Rectal smooth muscle tissue (tissue), 1 donor: ENCODE data around the gene CIB4.

ENCODE experiments used
- H3K27ac ChIP-seq: one replicate; pipeline ENCODE4 v1.7.0; 2013; ENCODE audit warnings: low read depth, low read length, inconsistent platforms
- H3K27me3 ChIP-seq: one replicate; pipeline ENCODE4 v1.7.0; 2013; ENCODE audit warnings: low read length; ENCODE audit not compliant: control insufficient read depth, insufficient read depth
- H3K36me3 ChIP-seq: one replicate; pipeline ENCODE4 v1.7.0; 2013; ENCODE audit warnings: low read length; ENCODE audit not compliant: control insufficient read depth, insufficient read depth
- H3K4me1 ChIP-seq: one replicate; pipeline ENCODE4 v1.7.0; 2013; ENCODE audit warnings: low read length; ENCODE audit not compliant: control insufficient read depth, insufficient read depth
- H3K4me3 ChIP-seq: one replicate; pipeline ENCODE4 v1.7.0; 2013; ENCODE audit warnings: low read length
- H3K9ac ChIP-seq: one replicate; pipeline ENCODE4 v1.7.0; 2013; ENCODE audit warnings: low read length

CIB4 gene

DNA sequence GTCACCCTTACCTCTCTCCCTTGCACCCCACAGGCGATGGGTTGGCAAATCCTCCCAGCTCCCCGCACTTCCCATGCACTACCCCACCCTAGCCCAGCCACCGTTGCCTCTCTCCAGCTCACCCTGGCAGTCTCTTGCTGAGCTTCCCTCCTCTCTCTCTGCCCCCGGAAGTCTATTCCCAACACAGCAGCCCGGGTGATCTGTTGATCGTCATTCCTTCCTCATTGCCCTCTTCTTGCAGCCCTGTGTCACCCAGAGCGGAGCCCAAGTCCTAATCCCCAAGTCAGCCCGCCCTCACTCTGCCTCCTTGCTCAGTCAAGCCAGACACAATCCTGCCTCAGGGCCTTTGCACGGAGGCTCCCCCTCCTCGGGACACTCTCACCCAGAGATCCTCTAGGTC is 55.2 kb downstream of the CIB4 start:
- Histone ChIP-seq H3K4me3 (no peak overlapping the region), H3K36me3 (no peaks in the 10 kb centered on the region), H3K27ac (no peak overlapping the region), H3K27me3 (peaks cover 5% of the 10 kb centered on the region), H3K4me1 (no peaks in the 10 kb centered on the region), H3K9ac (no peak overlapping the region)

DNA sequence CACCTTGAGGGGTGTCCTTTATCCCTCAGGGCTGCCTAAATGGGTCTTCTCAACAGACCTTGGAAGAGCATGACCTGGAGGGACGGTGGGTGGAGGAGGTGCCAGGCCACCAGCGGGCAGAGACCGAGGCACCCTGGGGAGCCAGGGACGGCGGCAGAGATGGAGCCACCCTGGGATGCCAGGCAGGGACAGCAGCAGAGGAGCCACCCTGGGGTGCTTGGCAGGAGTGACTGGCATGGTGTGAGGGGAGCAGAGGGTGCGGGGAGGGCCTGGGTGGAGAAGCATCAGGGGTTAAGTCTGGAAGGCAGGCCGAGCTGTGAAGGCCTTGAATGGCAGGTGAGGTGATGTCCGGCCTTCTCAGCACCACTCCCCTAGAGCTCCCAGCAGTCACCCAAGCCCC is 56.1 kb downstream of the CIB4 start:
- Histone ChIP-seq H3K4me3 (no peak overlapping the region), H3K27me3 (peaks cover 5% of the 10 kb centered on the region), H3K36me3 (no peaks in the 10 kb centered on the region), H3K9ac (no peak overlapping the region), H3K4me1 (no peaks in the 10 kb centered on the region), H3K27ac (no peak overlapping the region)

DNA sequence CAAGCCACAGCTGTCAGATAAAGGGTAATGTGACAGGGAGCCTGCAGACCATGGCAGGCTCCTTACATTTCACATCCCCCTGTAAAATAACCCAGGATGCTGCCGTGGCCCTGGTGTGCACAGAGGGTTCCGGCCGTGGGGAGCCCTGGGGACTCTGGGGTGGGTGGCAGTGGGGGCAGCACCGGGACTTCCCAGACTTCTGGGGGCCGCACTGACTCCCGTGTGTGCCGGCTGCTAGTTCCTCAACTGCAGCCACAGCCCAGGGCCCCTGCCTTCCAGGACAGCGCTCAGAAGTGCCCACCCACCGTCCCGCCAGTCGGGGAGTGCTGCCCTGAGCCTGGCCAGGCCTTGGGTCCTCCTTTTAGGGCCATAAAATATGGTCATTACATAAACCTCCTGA is 56.5 kb downstream of the CIB4 start:
- Histone ChIP-seq H3K4me1 (no peaks in the 10 kb centered on the region), H3K27me3 (peaks cover 5% of the 10 kb centered on the region), H3K27ac (no peak overlapping the region), H3K9ac (no peak overlapping the region), H3K36me3 (no peaks in the 10 kb centered on the region), H3K4me3 (no peak overlapping the region)

DNA sequence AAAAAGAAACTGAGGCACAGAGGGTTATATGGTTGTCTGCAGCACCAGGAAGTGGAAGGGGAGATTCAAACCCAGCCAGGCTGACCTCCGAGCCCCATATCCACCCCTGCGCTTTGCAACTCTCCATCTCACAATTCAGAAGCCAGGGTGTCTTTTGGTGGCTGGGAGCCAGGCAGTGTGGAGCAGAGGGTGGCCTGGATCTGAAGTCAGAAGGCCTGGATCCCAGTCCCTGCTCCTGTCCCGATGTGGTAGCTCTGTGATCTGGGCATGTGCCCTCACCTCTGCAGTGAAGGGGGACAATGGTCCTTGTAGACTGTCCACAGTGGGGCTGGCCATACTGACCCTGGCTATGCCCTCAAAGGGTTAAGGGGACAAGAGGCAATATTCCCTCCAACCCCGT is 57.0 kb downstream of the CIB4 start:
- Histone ChIP-seq H3K27ac (no peak overlapping the region), H3K27me3 (peaks cover 5% of the 10 kb centered on the region), H3K4me1 (no peaks in the 10 kb centered on the region), H3K4me3 (no peak overlapping the region), H3K9ac (no peak overlapping the region), H3K36me3 (no peaks in the 10 kb centered on the region)

GRCh38 chr2:26583381-26583911 is 57.7 kb downstream of the CIB4 start:
- H3K4me3 ChIP-seq, result no peak overlapping the region
- no peaks in the 10 kb centered on the region for H3K36me3 ChIP-seq
- no peaks in the 10 kb centered on the region for H3K4me1 ChIP-seq
- H3K9ac ChIP-seq, result no peak overlapping the region
- H3K27me3 ChIP-seq, result peaks cover 5% of the 10 kb centered on the region
- no peak overlapping the region for H3K27ac ChIP-seq

- Histone ChIP-seq H3K36me3 (no peaks in the 10 kb centered on the region), H3K4me1 (no peaks in the 10 kb centered on the region), H3K4me3 (no peak overlapping the region), H3K27ac (no peak overlapping the region), H3K27me3 (peaks cover 3% of the 10 kb centered on the region), H3K9ac (no peak overlapping the region)
Observed at GRCh38 chr2:26582890-26583289, 58.3 kb downstream of the CIB4 start.

DNA sequence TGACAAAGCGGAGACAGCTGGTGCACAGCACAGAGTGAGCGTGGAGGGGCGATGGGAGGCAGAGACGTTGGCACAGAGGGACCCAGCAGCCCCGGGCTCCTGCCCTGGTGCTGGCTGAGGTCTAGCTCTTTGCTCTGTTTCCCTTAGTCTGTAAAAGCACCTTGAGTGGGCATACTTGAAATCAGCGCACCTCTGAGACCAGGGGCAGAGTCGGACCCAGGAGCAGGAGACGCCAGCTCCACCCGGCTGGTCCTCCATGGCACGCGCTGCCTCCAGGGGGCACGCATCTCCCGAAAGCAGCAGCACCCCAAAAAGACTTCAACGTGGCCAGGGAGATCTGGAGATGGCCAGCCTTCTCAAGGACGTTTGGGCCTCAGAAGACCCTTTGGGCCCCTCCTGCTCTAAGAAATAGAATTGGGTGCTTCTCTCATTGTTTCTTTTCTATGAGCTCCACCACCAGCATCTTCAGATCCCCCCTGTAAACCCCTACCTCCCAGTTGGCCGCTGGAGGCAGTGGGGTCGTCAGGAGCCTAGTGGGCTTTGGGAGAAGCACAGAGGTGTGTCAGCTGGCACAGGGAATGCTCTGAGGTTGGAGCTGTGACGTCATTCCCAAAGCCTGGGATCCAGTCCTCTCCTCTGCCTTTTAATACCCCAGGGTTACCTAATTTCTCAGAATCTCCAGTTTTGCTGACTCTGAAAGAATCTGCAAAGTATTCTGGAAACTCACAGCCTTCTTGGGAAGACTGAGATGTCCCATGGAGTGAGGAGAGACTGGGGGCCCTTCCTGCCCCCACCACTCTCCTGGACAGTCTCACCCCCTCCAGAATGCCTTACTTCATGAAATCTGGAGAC is 58.9 kb downstream of the CIB4 start:
- no peak overlapping the region for H3K27ac ChIP-seq
- H3K9ac ChIP-seq, result no peak overlapping the region
- peaks cover 3% of the 10 kb centered on the region for H3K27me3 ChIP-seq
- H3K4me1 ChIP-seq, result no peaks in the 10 kb centered on the region
- no peak overlapping the region for H3K4me3 ChIP-seq
- no peaks in the 10 kb centered on the region for H3K36me3 ChIP-seq

GRCh38 chr2:26581266-26581990 is 59.7 kb downstream of the CIB4 start:
- H3K36me3 ChIP-seq, result no peaks in the 10 kb centered on the region
- no peaks in the 10 kb centered on the region for H3K4me1 ChIP-seq
- peaks cover 3% of the 10 kb centered on the region for H3K27me3 ChIP-seq
- no peak overlapping the region for H3K4me3 ChIP-seq
- no peak overlapping the region for H3K27ac ChIP-seq
- H3K9ac ChIP-seq, result no peak overlapping the region

DNA sequence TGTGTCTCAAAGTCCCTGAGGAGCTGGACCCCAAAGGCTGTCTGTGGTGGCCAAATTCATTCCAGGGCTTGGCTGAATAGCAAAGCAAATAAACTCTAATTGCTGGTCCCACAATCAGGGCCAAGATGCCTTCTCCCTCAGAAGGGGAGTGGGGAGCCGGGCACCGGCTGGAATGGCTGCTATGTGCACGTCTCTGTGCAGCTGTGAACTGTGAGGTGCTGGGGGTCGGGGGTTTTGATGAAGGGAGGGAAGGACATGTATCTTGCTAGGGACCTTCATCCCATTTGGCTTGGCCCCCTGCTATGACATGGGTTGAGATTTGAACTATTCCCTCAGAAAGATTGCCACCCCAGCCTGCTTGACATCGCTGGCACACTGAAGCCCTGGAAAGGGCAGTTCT is 60.4 kb downstream of the CIB4 start:
- no peak overlapping the region for H3K9ac ChIP-seq
- no peak overlapping the region for H3K27ac ChIP-seq
- no peaks in the 10 kb centered on the region for H3K4me1 ChIP-seq
- H3K36me3 ChIP-seq, result no peaks in the 10 kb centered on the region
- H3K4me3 ChIP-seq, result no peak overlapping the region
- peaks cover 3% of the 10 kb centered on the region for H3K27me3 ChIP-seq

GRCh38 chr2:26580151-26580550 is 61.0 kb downstream of the CIB4 start:
- Histone ChIP-seq H3K27ac (no peak overlapping the region), H3K9ac (no peak overlapping the region), H3K4me1 (no peaks in the 10 kb centered on the region), H3K4me3 (no peak overlapping the region), H3K27me3 (peaks cover 3% of the 10 kb centered on the region), H3K36me3 (no peaks in the 10 kb centered on the region)

DNA sequence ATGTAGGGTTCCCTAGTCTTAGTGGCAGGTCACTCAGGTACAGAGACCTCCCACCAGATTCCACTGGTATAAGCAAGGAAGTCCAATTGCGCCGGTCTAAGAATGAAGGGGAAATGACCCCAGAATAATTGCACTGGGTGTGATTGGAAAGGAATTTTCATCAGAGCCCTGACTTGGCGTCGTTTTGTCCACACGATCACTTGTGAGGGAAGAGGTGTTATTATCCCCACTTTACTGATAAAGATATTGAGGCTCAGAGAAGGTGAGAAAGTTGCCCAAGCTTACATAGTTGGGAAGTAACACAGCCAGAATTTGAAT is 61.5 kb downstream of the CIB4 start:
- Histone ChIP-seq H3K4me3 (no peak overlapping the region), H3K27me3 (peaks cover 3% of the 10 kb centered on the region), H3K36me3 (no peaks in the 10 kb centered on the region)

DNA sequence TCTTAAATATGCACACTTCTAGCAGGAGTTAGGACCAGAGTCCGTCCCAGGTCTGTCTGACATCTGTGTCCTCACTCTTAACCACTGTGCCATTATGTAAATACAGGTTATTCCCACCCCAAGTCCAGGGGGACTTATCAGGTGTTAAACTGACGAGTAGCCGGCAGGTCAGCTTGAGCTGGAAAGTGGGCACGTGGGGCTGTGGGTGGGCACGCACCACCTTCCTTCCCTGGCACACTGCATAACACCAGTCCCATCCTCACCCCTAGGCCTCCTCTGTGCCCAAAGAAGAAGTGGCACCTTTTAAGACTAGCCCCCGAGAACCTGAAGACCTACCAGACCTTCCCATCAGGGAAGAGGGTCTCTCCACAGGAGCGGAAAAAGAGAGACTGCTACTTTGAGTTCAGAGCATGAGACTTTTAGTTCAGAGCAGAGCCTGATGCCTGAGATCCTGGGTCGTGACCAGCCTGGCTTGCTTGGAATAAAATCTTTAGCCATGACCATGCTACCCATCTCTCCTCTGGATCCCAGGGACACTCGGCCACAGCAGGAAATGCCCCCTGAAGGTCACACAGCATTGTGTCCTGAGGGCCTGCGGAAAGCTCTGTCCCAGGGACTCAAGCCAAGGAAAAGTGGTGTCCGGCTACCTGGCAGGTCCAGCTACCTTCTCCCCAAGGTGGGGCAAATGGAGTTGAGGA is 62.0 kb downstream of the CIB4 start:
- peaks cover 3% of the 10 kb centered on the region for H3K27me3 ChIP-seq
- H3K36me3 ChIP-seq, result no peaks in the 10 kb centered on the region
- H3K4me1 ChIP-seq, result no peaks in the 10 kb centered on the region
- H3K27ac ChIP-seq, result no peak overlapping the region
- no peak overlapping the region for H3K4me3 ChIP-seq
- H3K9ac ChIP-seq, result no peak overlapping the region

More for the DNA sequence above, 61.5 kb downstream of the CIB4 start:
- Histone ChIP-seq H3K9ac (no peak overlapping the region), H3K4me1 (no peaks in the 10 kb centered on the region), H3K27ac (no peak overlapping the region)
